Measurements from ENCODE around the gene ARMC12. TPM values are rescaled to one million over a fixed set of nuclear protein-coding genes. Genes with fewer than 3 reads are reported as not detected.

ARMC12 gene
- total RNA-seq, 4 donors from 2014 or later = 1.6 TPM; not detected in 2

GRCh38 chr6:35713006-35713767, 23.6 kb upstream of the ARMC12 start:
- intact Hi-C loops (cut with DNase I; ENCODE audit: low total_unique reads) = no loop called here
- no peaks in the 10 kb centered on the region for H3K36me3 ChIP-seq
- DNase-seq = no peak
- H3K27ac ChIP-seq = no peak overlapping the region
- H3K27me3 ChIP-seq = no peaks in the 10 kb centered on the region
- H3K4me1 ChIP-seq = no peaks in the 10 kb centered on the region
- H3K4me3 ChIP-seq = no peak overlapping the region
- no peaks in the 10 kb centered on the region for H3K9me3 ChIP-seq
- TF ChIP-seq, protein P1, sequence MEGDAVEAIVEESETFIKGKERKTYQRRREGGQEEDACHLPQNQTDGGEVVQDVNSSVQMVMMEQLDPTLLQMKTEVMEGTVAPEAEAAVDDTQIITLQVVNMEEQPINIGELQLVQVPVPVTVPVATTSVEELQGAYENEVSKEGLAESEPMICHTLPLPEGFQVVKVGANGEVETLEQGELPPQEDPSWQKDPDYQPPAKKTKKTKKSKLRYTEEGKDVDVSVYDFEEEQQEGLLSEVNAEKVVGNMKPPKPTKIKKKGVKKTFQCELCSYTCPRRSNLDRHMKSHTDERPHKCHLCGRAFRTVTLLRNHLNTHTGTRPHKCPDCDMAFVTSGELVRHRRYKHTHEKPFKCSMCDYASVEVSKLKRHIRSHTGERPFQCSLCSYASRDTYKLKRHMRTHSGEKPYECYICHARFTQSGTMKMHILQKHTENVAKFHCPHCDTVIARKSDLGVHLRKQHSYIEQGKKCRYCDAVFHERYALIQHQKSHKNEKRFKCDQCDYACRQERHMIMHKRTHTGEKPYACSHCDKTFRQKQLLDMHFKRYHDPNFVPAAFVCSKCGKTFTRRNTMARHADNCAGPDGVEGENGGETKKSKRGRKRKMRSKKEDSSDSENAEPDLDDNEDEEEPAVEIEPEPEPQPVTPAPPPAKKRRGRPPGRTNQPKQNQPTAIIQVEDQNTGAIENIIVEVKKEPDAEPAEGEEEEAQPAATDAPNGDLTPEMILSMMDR (IDR thresholded peaks at IDR 0.05) = no peak
- TF ChIP-seq POLR2A (IDR thresholded peaks at IDR 0.05) = no peak

DNA sequence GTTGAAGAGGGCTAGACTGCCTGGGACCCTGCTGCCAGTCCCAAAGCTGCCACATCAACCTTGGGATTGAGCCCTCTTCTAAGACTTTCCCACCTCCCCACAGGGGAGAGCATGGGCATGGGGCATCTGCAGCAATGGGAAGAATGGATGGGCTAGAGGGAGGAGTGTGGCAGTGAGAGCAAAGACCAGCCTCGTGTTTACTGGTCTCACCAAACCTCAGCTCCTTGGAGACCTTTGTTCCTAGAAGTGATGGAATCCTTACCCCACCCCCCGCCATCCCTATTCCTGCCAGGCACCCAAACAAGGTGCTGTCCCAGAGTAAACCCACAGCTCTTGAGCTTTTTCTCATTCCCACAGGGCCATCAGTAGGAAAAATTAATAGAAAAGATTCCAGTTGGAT, 20.0 kb upstream of the ARMC12 start:
- H3K4me1 ChIP-seq = peaks cover 0 to 4% of the 10 kb centered on the region in 2 donors
- no peak for TF ChIP-seq POLR2A (IDR thresholded peaks at IDR 0.05)
- TF ChIP-seq, protein P1 (IDR thresholded peaks at IDR 0.05) = no peak
- no peaks in the 10 kb centered on the region for H3K27me3 ChIP-seq
- H3K27ac ChIP-seq = no peak overlapping the region
- DNase-seq = no peak
- intact Hi-C loops (cut with DNase I; ENCODE audit: low total_unique reads) = no loop called here
- H3K4me3 ChIP-seq = no peak overlapping the region
- H3K36me3 ChIP-seq = no peaks in the 10 kb centered on the region
- H3K9me3 ChIP-seq = no peaks in the 10 kb centered on the region

DNA sequence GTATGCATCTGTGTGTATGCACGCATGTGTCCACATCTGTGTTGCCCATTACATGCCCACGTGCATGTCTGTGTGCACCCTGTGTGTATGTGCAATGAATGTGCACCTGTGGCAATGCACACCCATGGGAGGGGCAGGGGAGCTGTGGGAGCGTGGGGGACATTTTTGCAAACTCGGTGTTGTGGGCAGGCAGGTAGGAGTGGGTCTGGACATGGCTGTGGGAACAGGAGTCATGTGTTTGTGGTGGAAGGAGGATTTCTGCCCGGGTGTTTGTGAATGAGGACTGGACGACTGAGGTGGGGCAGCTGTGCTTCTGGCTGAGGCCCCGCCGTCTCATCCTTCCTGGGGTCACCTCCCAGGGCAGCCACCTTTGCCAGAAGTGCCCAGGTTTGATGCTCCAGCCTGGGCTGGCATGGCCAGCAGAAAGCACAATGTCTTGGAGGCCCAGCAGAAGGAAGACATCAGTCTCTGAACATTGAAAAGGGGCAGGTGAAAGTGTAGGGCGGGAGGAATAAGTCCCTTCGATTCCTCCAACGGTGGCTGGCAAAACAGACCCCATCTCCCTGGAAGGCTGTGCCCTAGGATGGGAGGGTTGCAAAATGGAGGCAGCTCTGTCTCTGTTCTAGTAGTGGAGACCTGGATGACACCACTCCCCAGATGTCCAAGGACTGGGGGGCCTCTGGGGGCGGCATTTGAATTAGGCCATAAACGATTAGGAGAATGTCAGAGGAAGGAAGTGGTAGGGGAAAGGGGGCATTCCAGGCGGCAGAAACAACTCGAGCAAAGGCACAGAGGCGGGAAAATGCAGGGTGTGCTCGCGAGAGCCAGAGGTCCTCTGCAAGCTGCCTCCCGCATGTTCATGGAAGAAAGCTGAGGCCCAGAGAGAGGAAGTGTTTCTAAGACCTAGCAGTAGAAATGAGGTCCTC, 19.1 kb upstream of the ARMC12 start:
- Histone ChIP-seq H3K36me3 (no peaks in the 10 kb centered on the region), H3K4me3 (no peak overlapping the region), H3K9me3 (no peaks in the 10 kb centered on the region), H3K27me3 (no peaks in the 10 kb centered on the region), H3K27ac (peak overlapping the region; percentile 70 to 71), H3K4me1 (peaks cover 0 to 4% of the 10 kb centered on the region in 2 donors)
- intact Hi-C loops (cut with DNase I; ENCODE audit: low total_unique reads) = no loop called here
- no peak for TF ChIP-seq POLR2A (IDR thresholded peaks at IDR 0.05)
- TF ChIP-seq, protein P1 (IDR thresholded peaks at IDR 0.05) = no peak
- DNase-seq = no peak

GRCh38 chr6:35718375-35718736, 18.5 kb upstream of the ARMC12 start:
- no peaks in the 10 kb centered on the region for H3K27me3 ChIP-seq
- no peak for DNase-seq
- no peak overlapping the region for H3K4me3 ChIP-seq
- intact Hi-C loops (cut with DNase I; ENCODE audit: low total_unique reads) = no loop called here
- H3K27ac ChIP-seq = peak overlapping the region; percentile 70 to 71
- TF ChIP-seq POLR2A (IDR thresholded peaks at IDR 0.05) = no peak
- TF ChIP-seq, protein P1 (IDR thresholded peaks at IDR 0.05) = no peak
- peaks cover 0 to 4% of the 10 kb centered on the region in 2 donors for H3K4me1 ChIP-seq
- H3K36me3 ChIP-seq = no peaks in the 10 kb centered on the region
- H3K9me3 ChIP-seq = no peaks in the 10 kb centered on the region

DNA sequence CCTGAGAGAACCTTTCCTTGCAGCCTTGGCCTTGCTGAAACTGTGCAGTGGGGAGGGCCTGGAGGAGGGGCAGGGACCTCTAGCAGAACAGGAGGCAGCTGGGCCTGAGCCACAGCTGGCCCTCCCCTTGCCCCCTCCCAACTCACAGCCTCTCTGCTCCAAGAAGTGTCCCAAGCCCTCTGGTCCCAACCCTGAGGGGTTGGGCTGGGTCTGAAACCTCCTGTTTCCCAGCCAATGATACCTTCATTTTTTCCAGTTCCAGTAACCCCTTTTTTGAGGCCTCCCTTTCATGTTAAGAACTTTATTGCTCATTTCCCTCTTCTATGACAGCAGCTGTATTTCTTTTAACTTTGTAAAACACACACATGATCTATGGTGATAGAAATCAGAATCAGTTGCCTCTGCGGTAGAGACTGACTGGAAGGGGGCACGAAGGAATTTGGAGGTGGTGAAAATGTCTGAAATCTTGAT, 17.9 kb upstream of the ARMC12 start:
- intact Hi-C loops (cut with DNase I; ENCODE audit: low total_unique reads) = no loop called here
- H3K4me1 ChIP-seq = peaks cover 0 to 4% of the 10 kb centered on the region in 2 donors
- peak; percentile 42 to 43 for DNase-seq

More for the DNA sequence above, 17.9 kb upstream of the ARMC12 start:
- no peak overlapping the region for H3K4me3 ChIP-seq
- TF ChIP-seq POLR2A (IDR thresholded peaks at IDR 0.05) = no peak
- TF ChIP-seq, protein P1 (IDR thresholded peaks at IDR 0.05) = no peak
- no peaks in the 10 kb centered on the region for H3K27me3 ChIP-seq
- H3K36me3 ChIP-seq = no peaks in the 10 kb centered on the region
- no peaks in the 10 kb centered on the region for H3K9me3 ChIP-seq
- H3K27ac ChIP-seq = peak overlapping the region; percentile 70 to 71

Data from uterus (tissue), 4 donors.